NCI-H82 treated with DMSO at 0.1 percent for 48 hours (cell line): ENCODE measurements around the gene PKM.

ENCODE experiments used
- DNase-seq: peaks from one replicate; lab custom pipeline; 2025; ENCODE audit not compliant: unreplicated experiment; lab: John Stamatoyannopoulos, UW

PKM gene

GRCh38 chr15:72236381-72237003 lies 5.5 kb upstream of the PKM start:
- no peak for DNase-seq

GRCh38 chr15:72235298-72235697 lies 4.3 kb upstream of the PKM start:
- peak; percentile 56 for DNase-seq

DNA sequence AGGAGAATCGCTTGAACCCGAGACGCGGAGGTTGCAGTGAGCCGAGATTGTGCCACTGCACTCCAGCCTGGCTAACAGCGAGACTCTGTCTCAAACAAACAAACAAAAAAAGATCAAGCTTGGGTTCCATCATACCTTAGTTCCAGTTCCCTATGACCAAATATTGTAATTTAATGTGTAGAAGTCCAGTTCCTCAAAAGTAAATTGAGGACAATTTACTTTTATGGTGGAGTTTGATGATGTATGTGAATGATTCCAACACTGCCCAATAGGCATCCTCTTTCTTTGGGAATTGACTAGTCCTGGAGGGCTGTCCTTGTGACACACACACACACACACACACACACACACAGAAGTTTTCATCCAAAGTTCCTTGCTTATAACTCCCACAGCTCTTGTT lies 2.8 kb upstream of the PKM start:
- no peak for DNase-seq

DNA sequence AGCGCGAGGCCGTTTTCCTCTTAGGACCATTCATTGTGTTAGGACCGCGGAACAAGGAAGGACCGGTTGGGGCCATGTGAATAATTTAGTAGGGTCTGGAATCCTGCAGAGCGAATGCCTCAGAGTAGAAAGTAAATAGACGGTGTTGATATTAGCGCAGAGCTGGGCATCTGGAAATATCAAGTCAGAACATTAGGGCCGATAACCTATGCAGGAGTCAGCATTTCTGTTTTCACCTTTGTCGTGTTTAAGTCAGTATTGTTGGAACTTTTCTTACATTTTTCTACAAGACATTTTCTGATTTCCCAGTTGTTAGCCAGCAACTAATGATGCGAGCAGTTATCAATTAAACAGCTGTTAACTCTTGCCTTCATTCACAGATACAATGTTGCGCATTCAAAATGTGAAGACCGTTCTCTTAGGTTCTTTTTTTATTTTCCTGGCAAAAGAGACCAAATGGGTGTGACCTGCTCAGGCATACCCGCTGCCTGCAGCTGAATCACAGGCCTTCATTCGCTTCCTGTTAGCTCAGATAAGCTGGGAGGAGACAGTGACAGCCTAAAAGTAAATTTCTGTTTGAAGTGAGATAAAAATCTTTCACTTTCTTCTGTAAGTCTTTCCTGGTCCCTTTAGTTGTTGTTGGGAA lies 966 bp upstream of the PKM start:
- DNase-seq: no peak

- peak; percentile 30 for DNase-seq
Measured at GRCh38 chr15:72230197-72231065, 559 bp downstream of the PKM start.

DNA sequence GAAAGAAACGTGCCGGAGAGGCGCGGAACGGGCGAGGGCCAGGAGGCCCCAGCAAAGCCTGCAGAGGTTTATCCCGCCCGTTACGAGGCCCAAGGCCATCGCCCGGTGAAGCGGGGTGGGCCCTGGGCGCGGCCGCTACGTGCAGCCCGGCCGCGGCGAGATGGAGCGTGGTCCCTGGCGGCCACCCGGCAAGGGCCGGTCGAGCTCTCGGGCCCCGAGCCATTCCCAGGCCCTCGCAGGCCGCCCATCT lies 1.1 kb downstream of the PKM start:
- no peak for DNase-seq

- DNase-seq: peak; percentile 17
Measured at GRCh38 chr15:72229076-72229946, 1.7 kb downstream of the PKM start.

DNA sequence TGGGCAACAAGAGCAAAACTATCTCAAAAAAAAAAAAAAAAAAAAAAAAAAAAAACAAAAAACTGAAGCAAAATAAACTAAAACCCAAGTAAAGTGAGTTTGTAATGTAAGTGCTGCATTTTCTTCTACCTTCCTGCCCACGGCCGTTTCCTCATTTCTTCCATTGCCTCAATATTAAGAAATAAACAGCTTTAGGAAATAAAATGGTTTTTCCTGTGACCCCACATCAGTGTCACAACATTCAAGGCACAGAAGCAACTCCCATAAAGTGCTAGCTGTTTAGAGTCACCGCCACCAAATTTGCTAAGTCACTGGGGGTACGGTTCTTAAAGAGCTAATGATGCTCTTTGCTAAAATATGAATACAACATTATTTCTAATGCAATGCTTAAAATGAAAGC lies 3.3 kb downstream of the PKM start:
- no peak for DNase-seq

DNA sequence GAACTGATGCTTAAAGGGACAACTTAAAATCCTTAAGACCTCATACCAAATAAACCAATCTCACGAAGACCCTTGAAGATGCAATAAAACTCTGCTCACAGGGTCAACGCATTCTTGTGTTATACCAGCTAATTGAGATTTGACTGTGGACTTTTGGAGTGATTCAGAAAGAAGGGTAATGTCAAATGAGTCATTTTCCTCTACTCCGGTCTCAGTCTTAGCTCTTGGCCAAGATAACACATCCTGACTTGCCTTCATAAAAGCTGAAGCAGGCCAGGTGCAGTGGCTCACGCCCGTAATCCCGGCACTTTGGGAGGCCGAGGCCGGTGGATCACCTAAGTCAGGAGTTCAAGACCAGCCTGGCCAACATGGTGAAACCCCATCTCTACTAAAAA lies 3.8 kb downstream of the PKM start:
- DNase-seq: no peak

DNA sequence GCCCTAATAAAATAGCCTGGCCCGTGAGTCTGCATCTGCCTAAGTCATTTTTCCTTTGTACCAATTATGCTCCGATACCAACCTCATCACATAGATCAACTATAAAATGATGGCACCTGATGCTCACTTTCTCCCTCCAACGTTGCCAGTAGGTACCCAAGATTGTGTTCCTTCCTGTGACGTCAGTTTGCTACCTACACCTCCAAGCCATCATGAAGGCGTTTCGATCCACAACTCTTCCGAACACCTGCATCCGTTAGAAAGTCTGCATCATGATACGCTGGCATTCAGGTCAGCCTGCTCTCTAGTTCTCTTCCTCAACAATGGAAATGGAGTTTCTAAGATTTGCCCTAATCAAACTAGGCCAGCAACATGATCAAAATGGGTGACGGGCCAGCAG lies 7.7 kb downstream of the PKM start:
- DNase-seq: no peak

- no peak for DNase-seq
Measured at GRCh38 chr15:72222393-72222792, 8.6 kb downstream of the PKM start.

GRCh38 chr15:72220687-72221086 lies 10.3 kb downstream of the PKM start:
- no peak for DNase-seq

- no peak for DNase-seq
Measured at GRCh38 chr15:72217216-72217615, 13.8 kb downstream of the PKM start.

GRCh38 chr15:72216079-72216478 lies 14.9 kb downstream of the PKM start:
- no peak for DNase-seq

- no peak for DNase-seq
Measured at GRCh38 chr15:72207558-72208085, 23.4 kb downstream of the PKM start.

DNA sequence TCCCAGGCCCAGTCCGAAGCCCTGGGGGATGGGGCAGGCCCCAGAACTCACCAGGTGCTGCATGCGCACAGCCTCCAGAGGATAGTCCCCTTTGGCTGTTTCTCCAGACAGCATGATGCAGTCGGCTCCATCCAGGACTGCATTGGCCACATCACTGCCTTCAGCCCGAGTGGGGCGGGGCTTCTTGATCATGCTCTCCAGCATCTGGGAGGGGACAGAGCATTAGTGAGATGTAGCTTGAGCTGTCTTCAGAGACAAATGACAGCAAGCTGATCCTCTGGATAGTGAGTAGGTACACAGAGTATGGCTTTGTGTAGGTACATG lies 24.4 kb downstream of the PKM start:
- DNase-seq: no peak

- DNase-seq: no peak
Measured at GRCh38 chr15:72205896-72206676, 24.9 kb downstream of the PKM start.

GRCh38 chr15:72205273-72205672 lies 25.7 kb downstream of the PKM start:
- no peak for DNase-seq

GRCh38 chr15:72203507-72203837 lies 27.5 kb downstream of the PKM start:
- DNase-seq: no peak

DNA sequence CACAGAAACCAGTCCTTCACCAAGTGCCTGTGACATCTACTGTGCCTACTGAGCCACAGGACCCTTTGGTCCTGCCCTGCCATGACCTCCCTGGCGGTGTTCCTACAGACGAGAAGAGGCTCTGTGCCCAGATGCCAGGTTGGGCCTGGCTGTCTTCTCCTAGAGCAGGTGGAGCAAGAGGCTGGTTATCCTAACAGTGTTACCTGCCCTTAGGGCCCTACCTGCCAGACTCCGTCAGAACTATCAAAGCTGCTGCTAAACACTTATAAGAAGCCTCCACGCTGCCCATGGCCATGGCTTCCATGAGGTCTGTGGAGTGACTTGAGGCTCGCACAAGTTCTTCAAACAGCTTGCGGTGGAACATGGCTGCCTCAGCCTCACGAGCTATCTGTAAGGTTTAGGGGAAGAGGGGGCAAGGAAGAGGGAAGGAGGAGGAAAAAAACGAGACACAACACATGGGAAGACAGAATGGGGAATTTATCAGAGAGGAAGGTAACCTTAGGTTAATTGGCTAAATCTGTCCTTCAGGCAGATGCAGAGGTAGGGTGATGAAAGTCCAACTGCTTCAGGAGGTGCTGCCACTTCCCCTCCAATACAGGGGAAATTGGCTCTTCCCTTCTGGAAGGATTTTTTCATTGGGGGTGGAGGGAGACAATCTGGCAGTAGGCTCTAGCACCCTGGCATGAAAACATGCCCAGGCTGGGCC lies 28.0 kb downstream of the PKM start:
- no peak for DNase-seq
